Measurements from ENCODE around the gene NCCRP1.

DNA sequence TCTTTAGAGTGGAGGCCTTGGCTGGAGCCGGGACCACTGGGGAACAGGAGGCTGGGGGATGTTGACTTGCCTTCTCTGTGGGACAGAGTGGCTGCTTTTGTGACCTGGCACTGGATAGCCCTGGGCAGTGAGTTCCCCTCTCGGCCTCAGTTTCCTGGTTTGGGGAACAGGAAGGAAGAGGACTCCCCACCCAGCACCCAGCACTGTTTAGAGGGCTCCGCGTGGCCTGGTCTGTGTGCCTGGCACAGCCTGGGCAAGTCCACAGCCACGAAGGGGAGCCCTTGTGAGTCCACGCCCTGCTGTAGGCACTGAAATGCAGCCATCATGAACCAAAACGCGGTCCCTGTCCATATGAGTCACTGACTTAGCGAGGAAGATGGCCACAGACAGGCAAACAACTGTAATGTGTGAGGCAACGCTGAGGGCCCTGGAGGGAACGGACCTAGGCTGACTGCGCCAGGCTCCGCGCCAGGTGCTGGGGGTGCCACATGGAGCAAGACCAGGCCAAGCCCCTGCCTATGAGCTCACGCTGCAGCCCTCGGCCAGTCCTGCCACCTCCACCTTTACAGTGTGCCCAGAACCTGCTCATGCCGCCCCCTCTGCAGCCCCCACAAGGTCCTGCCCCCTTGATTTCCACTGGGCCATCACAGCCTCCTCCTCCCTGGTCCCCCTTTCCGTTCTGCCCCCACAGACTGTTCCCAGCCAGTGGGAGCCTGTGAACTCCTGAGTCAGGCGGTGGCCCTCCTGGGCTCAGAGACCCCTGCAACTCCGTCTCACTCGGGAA is 35.7 kb upstream of the NCCRP1 start:
- TF ChIP-seq, protein P1, sequence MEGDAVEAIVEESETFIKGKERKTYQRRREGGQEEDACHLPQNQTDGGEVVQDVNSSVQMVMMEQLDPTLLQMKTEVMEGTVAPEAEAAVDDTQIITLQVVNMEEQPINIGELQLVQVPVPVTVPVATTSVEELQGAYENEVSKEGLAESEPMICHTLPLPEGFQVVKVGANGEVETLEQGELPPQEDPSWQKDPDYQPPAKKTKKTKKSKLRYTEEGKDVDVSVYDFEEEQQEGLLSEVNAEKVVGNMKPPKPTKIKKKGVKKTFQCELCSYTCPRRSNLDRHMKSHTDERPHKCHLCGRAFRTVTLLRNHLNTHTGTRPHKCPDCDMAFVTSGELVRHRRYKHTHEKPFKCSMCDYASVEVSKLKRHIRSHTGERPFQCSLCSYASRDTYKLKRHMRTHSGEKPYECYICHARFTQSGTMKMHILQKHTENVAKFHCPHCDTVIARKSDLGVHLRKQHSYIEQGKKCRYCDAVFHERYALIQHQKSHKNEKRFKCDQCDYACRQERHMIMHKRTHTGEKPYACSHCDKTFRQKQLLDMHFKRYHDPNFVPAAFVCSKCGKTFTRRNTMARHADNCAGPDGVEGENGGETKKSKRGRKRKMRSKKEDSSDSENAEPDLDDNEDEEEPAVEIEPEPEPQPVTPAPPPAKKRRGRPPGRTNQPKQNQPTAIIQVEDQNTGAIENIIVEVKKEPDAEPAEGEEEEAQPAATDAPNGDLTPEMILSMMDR (IDR thresholded peaks at IDR 0.05): no peak
- no peak for TF ChIP-seq POLR2A (IDR thresholded peaks at IDR 0.05)

Measured in thyroid gland (tissue), 4 donors.